Activated CD4-positive, alpha-beta T cell treated with anti-CD3 and anti-CD28 coated beads, Interleukin-2, amount 10 ng/mL, durations not matched to agents 7 days and 5 days (primary cell): ENCODE results near the gene C16orf90. TPM values are rescaled to one million over a fixed set of nuclear protein-coding genes. Genes with fewer than 3 reads are reported as not detected.

Experiments
- CTCF ChIA-PET: fragments of 350-600 bp; sonication (Branson Sonifier 250); formaldehyde crosslinking; loops from one replicate; lab custom pipeline; 2021; ENCODE audit warnings: antibody characterized with exemption; lab: Charles Lee
- POLR2A ChIA-PET: fragments of 350-600 bp; sonication (Branson Sonifier 250); formaldehyde crosslinking; loops from one replicate; lab custom pipeline; 2021; ENCODE audit warnings: antibody characterized with exemption; lab: Charles Lee
- DNase-seq: peaks from one replicate; pipeline ENCODE4 v3.0.0-alpha.2; 2020
- H3K27ac Mint-ChIP-seq: one replicate; pipeline ENCODE4 v1.8.0; 2021; ENCODE audit warnings: mild to moderate bottlenecking, moderate library complexity, mixed read lengths
- H3K27me3 Mint-ChIP-seq: one replicate; pipeline ENCODE4 v1.8.0; 2021; ENCODE audit warnings: mixed read lengths
- H3K36me3 Mint-ChIP-seq: one replicate; pipeline ENCODE4 v1.8.0; 2021; ENCODE audit warnings: low read depth, mixed read lengths
- H3K4me1 Mint-ChIP-seq: one replicate; pipeline ENCODE4 v1.8.0; 2021; ENCODE audit warnings: mixed read lengths
- H3K4me3 Mint-ChIP-seq: one replicate; pipeline ENCODE4 v1.8.0; 2021; ENCODE audit warnings: mild to moderate bottlenecking, moderate library complexity, mixed read lengths
- H3K9me3 Mint-ChIP-seq: one replicate; pipeline ENCODE4 v1.8.0; 2021; ENCODE audit warnings: mixed read lengths
- total RNA-seq, 2 experiments: library from RNA; stranded (reverse); gene quantifications; one replicate each; pipeline ENCODE4 v1.2.3, GENCODE V29; 2021

Gene C16orf90
- total RNA-seq, 2 experiments from 2014 or later, result not detected

DNA sequence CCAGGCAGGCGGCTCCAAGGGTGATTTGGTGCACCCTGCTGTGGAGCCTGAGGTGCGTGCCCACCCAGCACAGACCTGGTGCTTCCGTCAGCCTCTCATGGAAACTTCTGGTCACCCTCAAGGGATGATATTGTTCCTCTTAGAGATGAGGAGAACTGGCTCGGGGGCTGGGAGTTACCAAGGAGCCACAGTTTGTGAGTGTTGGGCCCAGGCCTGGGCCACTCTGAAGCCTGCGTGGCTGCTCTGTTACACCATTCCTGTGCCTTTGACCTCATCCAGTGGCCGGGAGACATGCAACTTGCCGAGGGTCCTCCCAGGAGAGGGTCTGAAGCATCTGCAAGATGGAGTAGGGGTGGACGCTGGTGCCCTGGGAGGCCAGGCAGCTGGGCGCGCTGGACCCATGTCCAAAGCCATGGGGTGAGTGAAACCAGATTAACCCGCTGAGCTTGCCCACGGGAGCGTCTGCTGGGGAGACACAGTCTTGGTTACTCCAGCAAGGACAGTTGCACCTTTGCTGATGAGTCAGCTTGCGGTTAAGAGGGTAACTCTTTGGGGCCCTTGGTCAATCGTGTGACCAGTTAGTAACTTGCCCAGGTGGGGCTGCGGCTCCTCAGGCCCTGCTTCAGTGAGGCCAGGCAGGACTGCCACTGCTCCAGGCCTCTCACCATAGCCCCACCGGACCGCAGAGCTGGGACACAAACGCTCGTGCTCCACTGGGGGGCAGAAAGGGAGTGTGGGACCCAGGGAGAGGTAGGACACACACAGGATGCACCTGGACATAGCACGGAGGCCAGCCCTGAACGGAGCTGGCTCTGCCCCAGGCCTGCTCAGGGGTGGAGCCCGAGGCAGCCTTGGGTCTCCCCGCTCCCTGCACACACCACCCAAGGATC is 7.5 kb downstream of the C16orf90 start:
- H3K4me1 Mint-ChIP-seq, result no peaks in the 10 kb centered on the region
- no peaks in the 10 kb centered on the region for H3K27me3 Mint-ChIP-seq
- no peak for DNase-seq
- CTCF ChIA-PET, result interaction anchor here (1.8 kb wide), 1 partner anchor 10 kb away, joined by 5 read pairs; no protein-coding TSS in a partner anchor
- H3K27ac Mint-ChIP-seq, result no peak overlapping the region
- no peak overlapping the region for H3K4me3 Mint-ChIP-seq
- H3K9me3 Mint-ChIP-seq, result no peaks in the 10 kb centered on the region
- POLR2A ChIA-PET, result no interaction called here
- H3K36me3 Mint-ChIP-seq, result peaks cover 11% of the 10 kb centered on the region

DNA sequence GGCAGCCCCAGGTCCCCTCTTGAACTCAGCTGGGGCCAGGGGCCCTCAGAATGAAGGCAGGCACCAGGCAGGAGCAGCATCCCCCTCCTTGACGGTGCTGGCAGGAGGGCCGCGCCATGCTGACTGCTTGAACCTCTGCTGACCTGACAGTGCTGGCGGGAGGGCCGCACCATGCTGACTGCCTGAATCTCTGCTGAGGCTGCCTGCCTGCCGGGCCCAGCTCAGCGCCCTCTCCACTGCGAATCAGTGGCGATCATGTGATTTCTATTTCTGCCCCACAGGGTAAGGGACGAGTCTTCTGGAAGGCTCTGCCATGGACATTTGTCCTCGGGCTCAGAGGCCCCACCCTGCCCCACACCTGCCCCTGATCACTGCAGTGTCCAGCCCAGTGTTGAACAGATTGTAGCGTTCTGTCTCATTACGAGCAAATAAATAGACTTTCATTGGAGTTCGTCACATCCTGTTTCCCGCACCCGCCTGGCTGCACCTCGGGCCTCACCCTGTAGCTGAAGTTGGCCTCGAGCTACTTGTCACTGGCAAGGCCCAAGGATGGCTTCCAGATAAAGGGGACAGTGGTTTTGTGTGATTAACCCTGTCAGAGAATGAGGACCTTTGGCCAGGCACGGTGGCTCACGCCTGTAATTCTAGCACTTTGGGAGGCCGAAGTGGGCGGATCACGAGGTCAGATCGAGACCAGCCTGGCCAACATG is 8.6 kb downstream of the C16orf90 start:
- Mint-ChIP-seq H3K4me1 (no peaks in the 10 kb centered on the region), H3K27ac (no peak overlapping the region), H3K27me3 (no peaks in the 10 kb centered on the region), H3K9me3 (no peaks in the 10 kb centered on the region), H3K4me3 (no peak overlapping the region), H3K36me3 (peaks cover 20% of the 10 kb centered on the region)
- ChIA-PET POLR2A (no interaction called here), CTCF (interaction anchor here (0.6 to 1.8 kb wide), 2 partner anchors 11 to 85 kb away, joined by 3 to 5 read pairs; no protein-coding TSS in a partner anchor)
- DNase-seq, result no peak

DNA sequence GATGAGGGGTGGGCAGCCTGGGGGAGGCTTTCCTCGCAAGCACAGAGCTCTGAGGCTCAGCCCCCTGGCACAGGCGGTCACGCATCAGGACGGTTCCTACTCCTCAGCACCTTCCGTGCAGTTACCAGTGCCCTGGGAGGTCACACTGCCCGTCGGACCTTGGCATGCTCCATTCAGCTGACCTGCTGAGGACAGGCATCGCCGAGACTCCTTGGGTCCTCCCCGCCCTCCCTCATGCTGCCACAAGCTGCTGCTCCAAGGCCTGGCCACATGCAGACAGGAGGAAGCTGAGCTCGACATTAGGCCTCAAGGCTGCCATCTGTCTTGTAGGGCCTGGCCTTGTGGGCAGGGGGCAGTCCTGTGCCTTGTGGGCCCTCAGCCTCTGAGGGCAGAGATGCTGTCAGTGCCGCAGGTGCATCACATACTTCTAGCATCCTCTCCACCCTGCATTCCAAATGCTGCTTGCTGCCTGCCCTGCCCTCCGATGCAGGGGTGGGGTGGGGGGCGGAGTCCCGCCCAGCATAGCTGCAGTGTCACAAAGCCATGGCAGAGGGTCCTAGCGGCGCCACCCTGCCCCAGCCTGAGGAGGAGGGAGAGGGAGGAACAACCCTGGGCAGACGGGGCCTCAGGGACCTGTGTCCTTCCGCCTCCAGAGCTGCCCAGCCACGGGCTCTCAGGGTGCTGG is 9.3 kb downstream of the C16orf90 start:
- H3K36me3 Mint-ChIP-seq, result peaks cover 25% of the 10 kb centered on the region
- no peaks in the 10 kb centered on the region for H3K27me3 Mint-ChIP-seq
- H3K4me3 Mint-ChIP-seq, result no peak overlapping the region
- DNase-seq, result no peak
- H3K27ac Mint-ChIP-seq, result no peak overlapping the region
- POLR2A ChIA-PET, result no interaction called here
- CTCF ChIA-PET, result interaction anchor here (1.8 kb wide), 1 partner anchor 12 kb away, joined by 5 read pairs; no protein-coding TSS in a partner anchor
- H3K9me3 Mint-ChIP-seq, result no peaks in the 10 kb centered on the region
- no peaks in the 10 kb centered on the region for H3K4me1 Mint-ChIP-seq

DNA sequence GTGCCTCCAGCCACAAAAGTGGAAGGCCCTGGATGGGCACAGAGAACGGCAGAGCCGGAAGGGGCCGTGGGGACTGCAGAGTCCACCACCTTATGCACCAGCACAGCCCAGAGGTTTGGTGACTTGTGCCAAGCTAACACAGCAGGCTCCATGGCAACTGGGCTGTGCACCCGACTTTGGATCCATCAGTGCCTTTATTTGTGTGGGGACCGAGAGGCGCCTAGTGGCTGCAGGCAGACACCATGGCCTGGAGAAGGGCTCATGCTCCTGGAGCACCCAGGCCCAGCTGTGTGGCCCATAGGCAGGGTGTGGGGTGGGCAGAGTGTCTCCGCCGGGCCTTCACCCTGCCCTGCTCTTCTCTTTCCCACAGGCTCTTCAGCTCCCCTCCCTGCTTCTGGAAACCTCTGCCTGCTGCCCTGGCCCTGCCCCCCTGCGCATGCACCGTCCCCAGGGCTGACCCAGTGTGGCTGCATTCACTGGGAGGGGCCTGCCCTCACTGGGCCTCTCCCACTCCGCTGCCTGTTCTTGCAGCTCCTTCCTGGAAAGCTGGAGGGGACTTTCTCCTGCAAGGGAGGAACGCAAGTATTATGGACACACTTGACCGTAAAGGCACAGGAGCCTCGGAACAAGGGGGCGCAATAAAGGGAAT is 10.1 kb downstream of the C16orf90 start:
- no peak for DNase-seq
- ChIA-PET CTCF (interaction anchor here (0.6 kb wide), 1 partner anchor 849 kb away, joined by 4 read pairs; no protein-coding TSS in a partner anchor), POLR2A (no interaction called here)
- Mint-ChIP-seq H3K36me3 (peaks cover 27% of the 10 kb centered on the region), H3K4me3 (no peak overlapping the region), H3K4me1 (no peaks in the 10 kb centered on the region), H3K9me3 (no peaks in the 10 kb centered on the region), H3K27me3 (no peaks in the 10 kb centered on the region), H3K27ac (peak overlapping the region; percentile 46)

DNA sequence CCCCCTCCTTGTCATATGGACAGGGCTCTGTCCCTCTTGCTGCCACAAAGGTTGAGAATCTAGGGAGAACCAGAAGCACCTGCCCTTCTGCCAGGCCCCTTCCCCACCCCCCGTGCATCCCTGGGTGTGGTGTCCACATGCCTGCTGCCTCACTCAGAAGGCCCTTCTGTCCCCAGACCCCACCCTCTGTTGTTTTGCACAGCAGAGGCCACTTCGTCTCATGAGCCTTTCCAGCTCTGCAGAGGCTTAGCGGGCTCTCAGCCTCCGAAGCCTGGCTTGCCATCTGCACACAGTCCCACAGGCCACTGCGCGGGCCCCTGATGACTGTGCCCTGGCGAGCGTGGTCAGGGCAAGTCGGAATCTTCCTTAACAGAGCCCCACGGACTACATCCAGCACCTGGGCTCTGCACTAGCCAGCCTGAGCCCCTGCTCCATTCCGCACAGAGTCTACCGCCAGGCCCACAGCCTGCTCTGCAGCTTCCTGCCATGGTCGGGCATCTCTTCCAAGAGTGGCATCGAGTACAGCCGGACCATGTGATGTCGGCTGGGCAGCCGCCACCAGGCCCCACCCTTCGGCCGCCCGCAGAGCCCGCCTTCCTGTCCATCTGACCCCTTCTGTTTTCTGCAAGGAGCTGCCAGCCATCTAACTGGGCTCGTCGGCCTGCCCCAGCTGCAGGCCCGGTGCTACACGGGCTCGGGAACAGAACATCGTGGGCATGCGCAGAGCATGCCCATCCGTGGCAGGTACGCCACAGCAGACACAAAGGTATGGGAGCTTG is 10.8 kb downstream of the C16orf90 start:
- H3K27ac Mint-ChIP-seq, result no peak overlapping the region
- peaks cover 30% of the 10 kb centered on the region for H3K36me3 Mint-ChIP-seq
- no peaks in the 10 kb centered on the region for H3K27me3 Mint-ChIP-seq
- POLR2A ChIA-PET, result no interaction called here
- no peak overlapping the region for H3K4me3 Mint-ChIP-seq
- no peak for DNase-seq
- CTCF ChIA-PET, result interaction anchor here (0.6 kb wide), 1 partner anchor 850 kb away, joined by 4 read pairs; no protein-coding TSS in a partner anchor
- no peaks in the 10 kb centered on the region for H3K9me3 Mint-ChIP-seq
- H3K4me1 Mint-ChIP-seq, result no peaks in the 10 kb centered on the region

DNA sequence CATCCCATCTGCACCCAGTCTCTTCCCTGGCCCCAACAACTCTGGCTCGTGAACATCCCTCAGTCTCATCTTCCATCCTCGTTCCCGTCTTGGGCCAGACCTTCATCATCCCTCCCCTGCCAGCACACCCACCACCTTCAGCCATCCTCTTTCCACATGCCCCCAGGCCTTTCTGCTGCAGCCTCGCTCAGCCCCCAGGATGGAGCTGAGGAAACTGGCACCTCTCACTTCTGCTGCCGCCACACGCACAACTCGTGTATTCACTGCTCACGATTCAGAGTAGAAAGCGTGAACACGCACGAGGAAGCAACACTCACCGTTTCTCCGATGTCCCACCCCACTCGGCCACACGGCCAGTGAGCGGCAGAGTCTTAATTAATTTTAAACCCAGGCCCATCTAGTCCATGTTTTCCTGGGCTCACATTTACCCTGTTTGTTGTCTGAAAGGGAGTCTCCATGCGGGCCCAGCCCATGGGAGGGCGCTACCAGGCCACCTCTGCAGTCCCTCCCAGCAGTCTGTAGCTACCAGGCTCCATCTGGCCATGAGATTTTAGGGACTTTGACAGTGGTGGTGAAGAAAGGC is 12.5 kb downstream of the C16orf90 start:
- H3K4me3 Mint-ChIP-seq, result no peak overlapping the region
- no peak overlapping the region for H3K27ac Mint-ChIP-seq
- ChIA-PET CTCF (no interaction called here), POLR2A (no interaction called here)
- no peaks in the 10 kb centered on the region for H3K4me1 Mint-ChIP-seq
- H3K36me3 Mint-ChIP-seq, result peaks cover 38% of the 10 kb centered on the region
- no peaks in the 10 kb centered on the region for H3K9me3 Mint-ChIP-seq
- H3K27me3 Mint-ChIP-seq, result no peaks in the 10 kb centered on the region
- no peak for DNase-seq

DNA sequence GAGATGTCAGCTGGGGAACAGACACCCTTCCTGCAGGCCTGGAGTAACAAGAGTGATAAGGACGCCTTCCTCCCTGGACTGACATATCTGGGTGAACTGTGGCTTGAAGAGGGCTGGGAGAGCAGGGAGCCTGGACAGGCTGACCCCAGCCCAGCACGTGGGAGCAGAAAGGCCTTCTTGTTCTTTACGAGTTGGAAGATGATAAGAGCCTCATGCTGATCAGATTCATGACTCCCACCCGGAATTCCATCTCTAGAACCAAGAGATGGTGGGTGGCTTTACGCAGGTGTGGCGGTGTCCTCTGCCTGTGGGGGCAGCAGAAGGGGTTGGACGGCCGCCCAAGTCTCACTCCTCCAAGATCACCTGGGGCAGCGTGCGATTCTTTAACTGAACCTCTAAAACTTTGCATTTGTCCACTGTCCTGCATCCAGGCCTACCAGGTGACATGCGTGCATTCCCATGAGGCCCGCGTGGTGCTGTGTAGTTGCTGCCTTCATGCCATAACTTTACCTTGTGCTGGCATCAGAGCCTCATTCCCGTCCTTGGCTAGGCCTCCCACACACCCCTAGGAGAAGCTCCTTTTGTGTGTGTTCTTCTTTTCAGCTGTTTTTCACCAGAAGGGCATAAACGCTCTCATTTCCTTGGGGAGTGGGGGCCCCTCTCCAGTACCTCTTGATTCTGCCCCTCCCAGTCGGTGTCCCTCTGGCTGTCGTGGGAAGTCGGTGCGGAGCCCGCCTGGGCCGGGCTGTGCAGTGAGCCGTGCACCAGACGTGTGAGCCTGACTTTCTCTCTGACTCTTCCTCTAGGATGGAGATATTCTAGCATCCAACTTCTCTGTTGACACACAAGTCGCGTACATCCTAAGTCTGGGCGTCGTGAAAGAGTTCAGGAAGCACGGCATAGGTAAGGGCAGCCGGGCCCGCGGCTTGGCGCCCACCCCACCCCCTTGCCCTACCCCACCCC is 13.3 kb downstream of the C16orf90 start:
- H3K27me3 Mint-ChIP-seq, result no peaks in the 10 kb centered on the region
- DNase-seq, result no peak
- no peak overlapping the region for H3K4me3 Mint-ChIP-seq
- H3K9me3 Mint-ChIP-seq, result no peaks in the 10 kb centered on the region
- H3K27ac Mint-ChIP-seq, result no peak overlapping the region
- CTCF ChIA-PET, result interaction anchor here (0.6 kb wide), 1 partner anchor 292 kb away, joined by 3 read pairs; no protein-coding TSS in a partner anchor
- POLR2A ChIA-PET, result no interaction called here
- H3K36me3 Mint-ChIP-seq, result peaks cover 41% of the 10 kb centered on the region
- H3K4me1 Mint-ChIP-seq, result no peaks in the 10 kb centered on the region

DNA sequence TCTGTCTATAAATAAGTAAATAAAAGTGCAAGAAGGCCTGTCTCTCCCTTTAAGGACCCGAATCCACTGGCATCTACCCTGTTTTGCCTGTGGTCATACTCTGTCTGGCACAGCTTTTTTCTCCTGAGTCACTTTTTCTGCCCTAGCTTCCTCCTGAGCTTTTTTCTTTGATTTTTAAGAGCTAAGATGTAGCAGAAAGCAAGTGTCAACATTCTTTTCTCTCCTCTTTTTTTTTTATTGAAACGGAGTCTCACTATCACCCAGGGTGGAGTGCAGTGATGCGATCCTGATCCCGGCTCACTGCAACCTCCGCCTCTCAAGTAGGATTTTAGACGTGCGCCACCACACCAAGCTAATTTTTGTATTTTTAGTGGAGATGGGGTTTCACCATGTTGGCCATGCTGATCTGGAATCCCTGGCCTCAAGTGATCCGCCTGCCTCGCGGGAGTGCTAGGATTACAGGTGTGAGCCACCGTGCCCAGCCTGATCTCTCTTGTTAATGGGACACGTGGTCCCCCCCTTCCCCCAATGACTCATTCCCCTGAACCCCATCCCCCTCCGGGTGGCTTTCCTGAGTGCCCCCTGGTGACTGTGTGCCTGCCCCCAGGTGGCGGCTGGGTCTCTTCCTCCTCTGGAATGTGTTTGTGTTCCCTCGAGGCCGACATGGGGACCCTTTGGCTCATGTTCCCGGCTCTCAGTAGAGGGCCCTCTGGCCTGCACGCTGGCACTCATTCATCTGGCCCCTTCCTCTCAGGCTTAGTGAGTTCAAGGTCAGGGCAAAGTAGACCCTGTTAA is 14.2 kb downstream of the C16orf90 start:
- POLR2A ChIA-PET, result no interaction called here
- H3K4me1 Mint-ChIP-seq, result no peaks in the 10 kb centered on the region
- no peaks in the 10 kb centered on the region for H3K27me3 Mint-ChIP-seq
- no peaks in the 10 kb centered on the region for H3K9me3 Mint-ChIP-seq
- H3K4me3 Mint-ChIP-seq, result no peak overlapping the region
- CTCF ChIA-PET, result interaction anchor here (0.6 to 0.7 kb wide), 3 partner anchors 24 to 727 kb away, joined by 3 read pairs; no protein-coding TSS in a partner anchor
- H3K27ac Mint-ChIP-seq, result no peak overlapping the region
- DNase-seq, result no peak
- peaks cover 42% of the 10 kb centered on the region for H3K36me3 Mint-ChIP-seq

DNA sequence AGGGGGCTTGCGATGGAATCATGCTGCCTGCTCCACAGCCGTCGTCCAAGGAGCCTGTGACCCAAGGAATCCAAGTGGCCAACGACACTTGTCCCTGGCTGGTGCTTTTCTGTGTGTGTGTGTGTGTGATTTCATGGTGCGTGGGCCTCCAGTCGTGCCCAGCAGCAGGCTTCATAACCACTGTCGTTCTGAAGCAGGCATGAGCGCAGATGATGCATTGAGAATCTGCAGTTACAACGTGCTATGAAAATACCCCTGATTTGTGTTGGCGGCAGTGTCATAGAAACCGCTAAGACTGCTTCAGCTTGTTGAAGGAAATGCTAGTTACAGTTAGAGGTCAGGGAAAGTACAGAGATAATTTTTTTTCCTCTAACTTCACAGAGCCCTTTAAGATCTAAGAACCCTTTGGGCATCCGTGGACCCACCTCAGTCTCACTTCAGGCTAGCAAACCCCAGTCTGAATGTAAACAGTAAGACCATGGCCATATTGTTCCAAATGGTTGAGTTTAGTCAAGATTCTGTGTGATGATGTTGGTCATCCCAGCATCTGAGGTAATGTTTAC is 15.6 kb downstream of the C16orf90 start:
- DNase-seq, result no peak
- Mint-ChIP-seq H3K9me3 (no peaks in the 10 kb centered on the region), H3K4me1 (no peaks in the 10 kb centered on the region), H3K27me3 (no peaks in the 10 kb centered on the region), H3K36me3 (peaks cover 43% of the 10 kb centered on the region), H3K4me3 (no peak overlapping the region), H3K27ac (no peak overlapping the region)
- ChIA-PET POLR2A (no interaction called here), CTCF (interaction anchor here (1.0 kb wide), 1 partner anchor 11 kb away, joined by 3 read pairs; no protein-coding TSS in a partner anchor)
